Motor neuron (in vitro differentiated cells): ENCODE measurements around the gene ATP5PF. TPM values are rescaled to one million over a fixed set of nuclear protein-coding genes. Genes with fewer than 3 reads are reported as not detected.
"Not testable (repeated sequence)": the region's sequence is repeated elsewhere in the genome, so short reads cannot be mapped to it uniquely, and the experiment has no call there.

ENCODE experiments used
- ATAC-seq, 8 experiments: fragments of 200-7000 bp; cut with Tn5 transposase; replicated peaks in 6 of 8; 2 replicates each; pipeline ENCODE4 v1.8.0; 2021; ENCODE audit warnings: mild to moderate bottlenecking in 8 of 8, moderate library complexity in 8 of 8
- H3K27ac ChIP-seq, 2 donors: fragments of 250-450 bp; sonication (Bioruptor Pico); 2 replicates each; pipeline ENCODE4 v1.9.0; 2021; ENCODE audit warnings: antibody characterized with exemption in 2 of 2, mild to moderate bottlenecking in 2 of 2, moderate library complexity in 1 of 2
- H3K4me1 ChIP-seq, 2 donors: fragments of 250-450 bp; sonication (Bioruptor Pico); replicated peaks in 1 of 2; 2 replicates each; pipeline ENCODE4 v1.6.1; 2021; ENCODE audit warnings: antibody characterized with exemption in 2 of 2, mild to moderate bottlenecking in 2 of 2, moderate library complexity in 1 of 2
- H3K4me3 ChIP-seq, 5 donors: fragments of 250-450 bp; sonication (Bioruptor Pico); 2 replicates each; pipeline ENCODE4 v1.9.0; 2021; ENCODE audit warnings: antibody characterized with exemption in 5 of 5, mild to moderate bottlenecking in 5 of 5, moderate library complexity in 4 of 5
- WGBS, 10 experiments: fragments of 450-650 bp; shearing (Covaris generic); methylation state at CpG; one replicate each; pipeline ENCODE4 v1.0.0; 2022; 5-methylcytosine and 5-hydroxymethylcytosine counted together
- in situ Hi-C, 9 experiments: fragments of 400-800 bp; cut with MboI; loops; one replicate each; pipeline ENCODE4 v1.15.0; 2021; ENCODE audit warnings: low sequenced_read_pairs in 9 of 9, low pct_unique_long_range_greater_than_20kb in 2 of 9; ENCODE audit not compliant: unreplicated experiment in 9 of 9
- total RNA-seq, 8 experiments: library from RNA; unstranded; fragments of 300-600 nt; gene quantifications; 2 replicates each; pipeline versions ENCODE4 v1.2.3 to v1.2.4, GENCODE V29; 2022

ATP5PF gene
- total RNA-seq, 8 experiments from 2014 or later: 146 to 302 (median 188) TPM

DNA sequence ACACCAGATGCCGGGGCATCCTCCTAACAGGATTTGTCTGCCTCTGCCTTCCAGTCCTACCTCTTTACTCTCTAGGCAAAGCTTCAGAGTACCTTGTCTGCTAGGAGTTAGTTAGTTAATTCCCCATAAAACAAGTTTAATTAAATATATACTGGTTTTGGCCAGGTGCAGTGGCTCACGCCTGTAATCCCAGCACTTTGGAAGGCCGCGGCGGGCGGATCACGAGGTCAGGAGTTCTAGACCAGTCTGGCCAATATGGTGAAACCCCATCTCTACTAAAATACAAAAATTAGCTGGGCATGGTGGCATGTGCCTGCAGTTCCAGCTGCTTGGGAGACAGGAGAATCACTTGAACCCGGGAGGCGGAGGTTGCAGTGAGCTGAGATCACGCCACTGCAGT is 20.6 kb downstream of the ATP5PF start:
- not testable (repeated sequence) for H3K4me3 ChIP-seq, H3K27ac ChIP-seq, H3K4me1 ChIP-seq, ATAC-seq
- 97 to 100% (median 99%) methylated on average over 2 to 9 of the region's 10 CpGs; no CpG with 5 or more reads in 2 of the 10 experiments for WGBS, 10 experiments
- in situ Hi-C loops: loop anchor here in 4 of 9 experiments (25.0 kb wide), 1 partner anchor 102 kb away; the partner anchor contains the start of gene MRPL39 (in 4 of the 4)

DNA sequence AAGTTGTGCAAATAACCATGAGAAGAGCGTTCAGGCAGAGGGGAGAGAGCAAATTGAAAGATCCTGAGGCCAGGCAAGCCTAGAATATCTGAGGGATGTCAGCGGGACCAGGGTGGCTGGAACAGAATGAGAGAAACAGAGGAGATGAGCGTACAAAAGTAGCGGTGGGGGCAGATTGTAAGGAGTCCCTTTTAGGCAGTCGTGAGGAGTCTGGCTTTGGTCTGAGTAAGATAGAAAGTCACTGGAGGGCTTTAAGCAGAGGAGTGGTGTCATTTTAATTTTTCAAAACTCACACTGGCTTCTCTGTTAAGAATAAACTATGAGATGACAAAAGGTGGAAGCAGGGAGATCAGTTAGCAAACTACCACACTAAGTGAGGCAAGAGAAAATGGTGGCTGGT is 24.2 kb downstream of the ATP5PF start:
- no peak for ATAC-seq
- in situ Hi-C loops: loop anchor here in 4 of 9 experiments (25.0 kb wide), 1 partner anchor 98 kb away; the partner anchor contains the start of gene MRPL39 (in 4 of the 4)
- WGBS, 10 experiments: 39 to 100% (median 90%) methylated on average over 1 to 5 of the region's 5 CpGs; no CpG with 5 or more reads in 1 of the 10 experiments
- H3K4me3 ChIP-seq: no peak overlapping the region
- H3K4me1 ChIP-seq: no peaks in the 10 kb centered on the region
- H3K27ac ChIP-seq: no peak overlapping the region

DNA sequence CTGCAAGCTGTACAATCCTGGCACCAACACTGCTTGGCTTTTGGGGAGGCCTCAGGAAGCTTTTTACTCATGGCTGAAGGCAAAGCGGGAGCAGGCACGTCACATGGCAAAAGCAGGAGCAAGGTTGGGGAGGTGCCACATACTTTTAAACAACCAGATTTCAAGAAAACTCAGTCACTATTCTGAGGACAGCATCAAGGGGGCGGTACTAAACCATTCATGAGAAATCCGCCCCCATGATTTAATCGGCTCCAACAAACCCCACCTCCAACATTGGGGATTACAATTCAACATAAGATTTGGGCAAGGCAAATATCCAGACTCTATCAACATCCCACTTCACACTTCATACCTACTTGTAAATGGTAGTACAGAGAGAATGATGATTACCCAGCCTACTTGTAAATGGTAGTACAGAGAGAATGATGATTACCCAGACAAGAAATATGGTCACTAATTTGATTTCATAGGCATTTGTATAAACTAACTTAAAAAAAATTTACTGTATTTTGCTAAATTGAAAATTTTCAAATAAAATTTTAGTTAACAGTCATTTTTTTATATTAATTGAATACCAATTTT is 24.9 kb downstream of the ATP5PF start:
- no peak overlapping the region for H3K27ac ChIP-seq
- in situ Hi-C loops: loop anchor here in 6 of 9 experiments (5.0 to 25.0 kb wide), 3 partner anchors 97 to 105 kb away; partner anchors contain the start of gene MRPL39 (in 6 of the 6)
- no peak for ATAC-seq
- WGBS, 10 experiments: 72 to 100% (median 94%) methylated on average over 1 to 5 of the region's 5 CpGs; no CpG with 5 or more reads in 2 of the 10 experiments
- no peaks in the 10 kb centered on the region for H3K4me1 ChIP-seq
- no peak overlapping the region for H3K4me3 ChIP-seq

DNA sequence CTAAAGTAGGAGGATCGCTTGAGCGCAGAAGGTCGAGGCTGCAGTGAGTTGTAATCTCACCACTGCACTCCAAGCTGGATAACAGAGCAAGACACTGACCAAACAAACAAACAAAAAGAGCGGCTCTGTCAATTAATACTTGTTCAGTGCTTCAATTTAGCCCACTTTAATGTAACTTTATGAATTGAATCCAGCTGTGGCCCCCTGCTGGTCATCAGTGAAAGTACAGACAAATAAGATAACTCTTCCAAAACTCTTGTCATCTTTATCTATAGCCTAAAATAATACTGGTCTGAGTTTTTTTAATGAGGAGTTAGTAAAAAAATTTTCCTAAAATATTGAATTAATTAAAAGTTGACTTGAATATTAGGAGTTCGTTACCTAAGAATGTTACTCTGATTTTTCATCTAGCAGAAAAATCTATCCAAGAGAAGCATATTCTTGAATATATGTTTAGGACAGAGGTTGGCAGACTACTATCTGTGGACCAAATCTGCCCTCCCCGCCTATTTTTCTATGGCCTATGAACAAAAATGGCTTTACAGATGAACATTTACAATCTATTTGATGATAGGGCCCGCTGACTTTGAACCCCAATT is 26.1 kb downstream of the ATP5PF start:
- peak in 2 of 8 experiments; percentile 23 to 28 for ATAC-seq
- no peaks in the 10 kb centered on the region for H3K4me1 ChIP-seq
- no peak overlapping the region for H3K4me3 ChIP-seq
- no peak overlapping the region for H3K27ac ChIP-seq
- WGBS, 10 experiments: 22 to 83% (median 60%) methylated on average over 1 to 6 of the region's 7 CpGs
- in situ Hi-C loops: loop anchor here in 6 of 9 experiments (5.0 to 25.0 kb wide), 3 partner anchors 96 to 104 kb away; partner anchors contain the start of gene MRPL39 (in 6 of the 6)

DNA sequence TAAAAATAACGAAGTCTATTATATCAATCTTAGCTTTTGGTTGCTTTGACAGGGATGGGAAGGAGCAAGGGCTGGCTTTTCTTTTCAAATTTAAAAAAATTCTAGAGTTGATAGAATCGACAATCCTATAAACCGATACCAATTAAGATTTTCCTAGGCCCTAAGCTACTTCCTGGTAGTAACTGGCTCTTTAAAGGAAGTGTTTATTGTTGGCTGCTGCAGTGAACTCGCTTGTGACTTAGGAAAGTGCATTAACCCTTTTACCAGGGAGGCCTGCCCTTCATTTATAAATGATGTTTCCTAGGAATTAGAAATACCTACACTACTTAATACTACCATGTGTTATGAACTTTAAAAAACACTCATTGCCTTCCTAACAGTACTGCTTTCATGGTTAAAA is 33.2 kb downstream of the ATP5PF start:
- ATAC-seq: no peak
- no peak overlapping the region for H3K4me3 ChIP-seq
- H3K4me1 ChIP-seq: no peaks in the 10 kb centered on the region
- 37 to 100% (median 71%) methylated on average over 1 to 4 of the region's 4 CpGs; no CpG with 5 or more reads in 1 of the 10 experiments for WGBS, 10 experiments
- in situ Hi-C loops: loop anchor here in 5 of 9 experiments (10.0 to 25.0 kb wide), 2 partner anchors 89 to 97 kb away; partner anchors contain the start of gene MRPL39 (in 5 of the 5)
- no peak overlapping the region for H3K27ac ChIP-seq

DNA sequence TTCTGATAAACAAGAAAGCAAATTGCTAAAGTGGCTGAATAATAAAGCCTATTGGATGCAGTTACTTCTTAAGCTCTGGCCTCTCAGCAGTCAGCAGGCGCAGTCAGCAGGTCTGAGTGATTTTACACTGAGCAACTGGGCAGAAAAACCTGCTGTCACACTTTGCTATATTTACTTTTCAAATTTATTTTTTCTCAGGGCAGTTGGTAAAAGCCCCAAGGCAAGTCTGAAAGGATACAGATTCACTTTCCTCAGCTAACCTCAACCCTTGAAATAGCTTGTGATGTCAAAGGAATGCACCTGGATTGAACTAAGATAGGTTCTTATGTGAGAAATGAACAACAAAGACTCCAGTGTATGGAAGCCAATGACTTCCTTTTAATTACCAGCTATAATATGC is 34.0 kb downstream of the ATP5PF start:
- in situ Hi-C loops: loop anchor here in 5 of 9 experiments (10.0 to 25.0 kb wide), 2 partner anchors 88 to 96 kb away; partner anchors contain the start of gene MRPL39 (in 5 of the 5)
- ATAC-seq: no peak
- Histone ChIP-seq H3K4me3 (no peak overlapping the region), H3K4me1 (no peaks in the 10 kb centered on the region), H3K27ac (no peak overlapping the region)
- 86 to 100% (median 100%) methylated on average over 1 of the region's 1 CpG; no CpG with 5 or more reads in 5 of the 10 experiments for WGBS, 10 experiments

DNA sequence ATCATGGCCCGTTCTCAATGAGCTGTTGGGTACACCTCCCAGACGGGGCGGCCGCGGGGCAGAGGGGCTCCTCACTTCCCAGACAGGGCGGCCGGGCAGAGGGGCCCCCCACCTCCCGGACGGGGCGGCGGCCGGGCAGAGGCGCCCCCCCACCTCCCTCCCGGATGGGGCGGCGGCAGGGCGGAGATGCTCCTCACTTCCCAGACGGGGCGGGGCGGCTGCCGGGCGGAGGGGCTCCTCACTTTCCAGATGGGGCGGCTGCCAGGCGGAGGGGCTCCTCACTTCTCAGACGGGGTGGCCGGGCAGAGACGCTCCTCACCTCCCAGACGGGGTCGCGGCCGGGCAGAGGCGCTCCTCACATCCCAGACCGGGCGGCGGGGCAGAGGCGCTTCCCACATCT is 39.2 kb downstream of the ATP5PF start:
- ATAC-seq, H3K27ac ChIP-seq, H3K4me1 ChIP-seq, H3K4me3 ChIP-seq, in situ Hi-C loops: not testable (repeated sequence)
- no CpG with 5 or more reads among the region's 36 CpGs for WGBS, 10 experiments

DNA sequence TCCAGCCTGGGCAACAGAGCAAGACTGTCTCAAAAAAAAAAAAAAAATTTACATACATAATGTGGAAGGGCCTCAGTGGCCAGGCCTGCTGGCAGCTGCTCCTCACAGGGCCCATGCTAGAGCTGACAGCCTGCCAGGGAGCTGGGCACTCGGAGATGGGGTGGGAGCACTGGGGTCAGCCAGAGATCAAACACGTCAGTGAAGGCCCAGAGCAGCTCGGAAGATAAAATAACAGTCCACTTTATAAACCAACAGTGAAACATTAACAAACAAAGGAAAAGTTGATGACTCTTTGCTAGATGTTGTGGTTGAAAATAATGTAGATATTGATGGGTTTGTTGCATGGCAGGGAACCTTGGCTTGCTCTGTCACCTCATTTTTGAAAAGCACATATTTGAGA is 42.7 kb downstream of the ATP5PF start:
- in situ Hi-C loops: no loop called here
- no peak for ATAC-seq
- no peak overlapping the region for H3K4me3 ChIP-seq
- no peak overlapping the region for H3K27ac ChIP-seq
- 90 to 100% (median 100%) methylated on average over 1 to 3 of the region's 3 CpGs; no CpG with 5 or more reads in 4 of the 10 experiments for WGBS, 10 experiments
- H3K4me1 ChIP-seq: no peaks in the 10 kb centered on the region

DNA sequence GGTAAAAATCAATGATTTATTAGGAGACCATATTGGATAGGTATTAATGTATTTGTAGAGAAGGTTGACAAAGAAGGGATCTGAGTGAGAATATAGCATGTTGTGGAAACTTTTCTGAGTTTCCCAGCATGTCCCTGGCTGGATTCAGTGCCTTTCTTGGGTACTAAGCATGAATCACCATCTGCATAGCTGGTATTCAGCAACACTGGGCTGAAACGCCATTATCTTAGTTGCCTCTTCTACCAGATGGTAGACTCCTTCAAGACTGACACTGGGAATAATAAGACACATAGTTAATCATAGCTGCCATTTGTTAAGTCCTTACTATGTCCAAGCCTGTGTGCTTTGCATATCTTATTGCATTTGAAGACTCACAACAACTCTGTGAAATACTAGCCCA is 45.5 kb downstream of the ATP5PF start:
- no peak overlapping the region for H3K4me3 ChIP-seq
- H3K4me1 ChIP-seq: no peaks in the 10 kb centered on the region
- WGBS, 10 experiments: 71 to 100% (median 76%) methylated on average over 1 of the region's 1 CpG; no CpG with 5 or more reads in 6 of the 10 experiments
- peak in 2 of 8 experiments; percentile 73 to 76 for ATAC-seq
- in situ Hi-C loops: no loop called here
- no peak overlapping the region for H3K27ac ChIP-seq

DNA sequence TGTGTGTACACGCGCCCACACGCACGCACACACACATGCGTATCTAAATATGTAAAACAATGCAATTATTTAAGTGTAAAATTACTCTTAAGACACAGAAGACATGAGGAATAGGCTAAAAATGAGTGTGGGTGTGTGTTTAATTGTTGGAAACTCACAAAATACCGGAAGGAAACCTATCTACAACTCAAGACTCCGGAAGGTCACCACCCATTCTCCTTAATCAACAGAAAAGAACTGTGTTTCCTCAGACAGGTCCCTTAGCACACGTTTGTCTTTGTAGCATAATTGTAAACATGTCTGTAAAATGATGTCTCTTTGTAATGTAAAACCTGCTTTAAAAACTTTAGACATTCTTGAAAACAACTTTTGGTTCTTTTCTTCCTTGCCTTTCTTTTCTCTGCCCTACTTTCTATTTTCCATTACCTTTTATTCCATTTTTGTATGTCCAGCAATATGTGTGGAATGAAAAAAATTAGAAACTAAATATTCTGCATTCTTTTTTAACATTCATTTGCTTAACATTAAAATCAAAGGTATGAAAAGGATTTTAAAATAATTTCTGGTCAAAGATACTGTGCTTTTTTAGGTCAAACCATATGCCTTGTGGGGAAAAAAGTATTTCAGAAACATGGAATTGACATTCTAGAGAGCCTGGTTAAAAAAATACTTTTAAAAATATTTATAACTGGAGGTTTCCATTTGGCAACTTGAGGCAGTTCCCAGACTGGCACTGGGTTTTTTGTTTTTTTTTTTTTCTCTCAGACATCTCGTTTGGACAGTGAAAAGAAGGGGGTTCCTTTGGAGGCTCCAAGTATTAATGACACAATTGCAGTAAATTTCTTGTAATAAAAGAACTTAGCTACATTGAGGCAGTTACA is 46.2 kb downstream of the ATP5PF start:
- Histone ChIP-seq H3K4me3 (no peak overlapping the region), H3K27ac (no peak overlapping the region), H3K4me1 (no peaks in the 10 kb centered on the region)
- ATAC-seq: no peak
- in situ Hi-C loops: no loop called here
- 0 to 93% (median 75%) methylated on average over 1 to 8 of the region's 9 CpGs for WGBS, 10 experiments

DNA sequence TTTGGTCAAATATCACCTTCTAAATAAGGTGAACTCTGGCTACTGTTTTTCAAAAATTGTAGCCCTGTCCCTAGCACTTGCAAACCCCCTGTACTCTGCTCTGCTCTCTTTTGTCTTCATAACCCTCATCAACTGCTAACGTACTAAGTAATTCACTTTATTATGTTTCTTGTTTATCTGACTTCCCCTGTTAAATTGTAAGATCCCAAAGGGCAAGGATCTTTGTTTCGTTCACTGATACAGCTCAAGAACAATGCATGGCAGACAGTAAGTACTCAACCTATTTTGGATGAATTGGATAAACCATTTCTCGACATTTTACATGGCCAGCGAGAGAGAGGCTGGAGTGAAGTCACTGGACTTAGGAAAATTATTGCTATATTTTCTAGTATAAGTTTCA is 46.9 kb downstream of the ATP5PF start:
- ATAC-seq: no peak
- WGBS, 10 experiments: 69 to 100% (median 92%) methylated on average over 1 to 4 of the region's 4 CpGs; no CpG with 5 or more reads in 1 of the 10 experiments
- Histone ChIP-seq H3K4me3 (no peak overlapping the region), H3K27ac (no peak overlapping the region), H3K4me1 (no peaks in the 10 kb centered on the region)
- in situ Hi-C loops: no loop called here

DNA sequence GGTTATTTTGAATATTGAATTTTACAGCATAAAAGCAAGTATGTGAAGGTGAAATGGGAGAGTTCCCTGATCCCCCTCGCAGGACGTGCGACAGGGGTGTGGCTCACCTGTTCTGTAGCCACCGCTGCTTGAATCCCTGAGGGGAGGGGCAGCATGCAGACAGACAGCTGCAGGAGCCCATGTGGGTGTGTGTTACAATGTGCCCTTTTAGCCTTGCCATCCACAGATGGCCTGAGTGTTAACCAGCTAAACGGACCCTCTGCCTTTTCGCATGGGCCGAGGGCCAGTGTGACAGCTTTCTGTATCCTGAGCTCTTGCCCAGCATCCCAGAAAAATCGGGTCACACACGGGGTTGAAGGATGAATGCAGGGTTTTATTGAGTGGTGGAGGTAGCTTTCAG is 52.3 kb downstream of the ATP5PF start:
- in situ Hi-C loops: no loop called here

DNA sequence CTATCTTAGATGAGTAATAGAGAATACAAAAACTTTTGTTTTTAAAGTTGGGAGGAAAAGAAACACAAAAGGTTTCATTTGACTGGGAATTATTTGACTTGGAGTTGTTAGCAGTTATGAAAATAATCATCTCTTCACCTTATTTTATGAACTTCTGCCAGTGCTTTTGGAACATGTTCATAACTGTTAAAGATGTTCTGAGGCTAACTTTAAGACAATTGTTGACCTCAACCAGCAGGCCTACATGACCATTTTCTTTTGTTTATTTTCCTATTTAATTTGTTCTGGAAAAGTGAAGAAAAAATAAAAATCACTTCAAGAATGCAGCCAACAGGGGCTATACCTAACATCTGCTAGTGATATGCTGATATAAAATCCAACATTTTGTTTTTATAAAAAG is 58.3 kb downstream of the ATP5PF start:
- no peak overlapping the region for H3K4me3 ChIP-seq
- H3K4me1 ChIP-seq: no peaks in the 10 kb centered on the region
- no peak overlapping the region for H3K27ac ChIP-seq
- no peak for ATAC-seq
- in situ Hi-C loops: no loop called here

More for the DNA sequence above, 52.3 kb downstream of the ATP5PF start:
- Histone ChIP-seq H3K4me3 (no peak overlapping the region), H3K27ac (no peak overlapping the region), H3K4me1 (no peaks in the 10 kb centered on the region)
- no peak for ATAC-seq
- 42 to 88% (median 82%) methylated on average over 1 to 5 of the region's 9 CpGs; no CpG with 5 or more reads in 4 of the 10 experiments for WGBS, 10 experiments
